GM12873 (cell line): ENCODE data around the gene WFDC10A.

Source experiments
- CTCF ChIP-seq: IDR thresholded peaks from 2 replicates; pipeline ENCODE4 v1.5.1; 2012; ENCODE audit warnings: low read depth, mild to moderate bottlenecking, moderate library complexity, low read length, control low read depth; ENCODE audit not compliant: insufficient read depth; ENCODE audit errors: missing control alignments

The WFDC10A gene

GRCh38 chr20:45630371-45630770 lies 832 bp downstream of the WFDC10A start:
- TF ChIP-seq CTCF = no peak

- TF ChIP-seq CTCF = no peak
Observed at GRCh38 chr20:45631184-45631583, 1.6 kb downstream of the WFDC10A start, which contains the start of gene WFDC9. Gene WFDC9 (minus strand): TSS chr20:45631284. CDS start chr20:45610181, 21,103 bp downstream.

- TF ChIP-seq CTCF = no peak
Observed at GRCh38 chr20:45636513-45636912, 7.0 kb downstream of the WFDC10A start.

GRCh38 chr20:45639687-45640086 lies 10.1 kb downstream of the WFDC10A start:
- no peak for TF ChIP-seq CTCF

GRCh38 chr20:45646875-45647274 lies 17.3 kb downstream of the WFDC10A start:
- TF ChIP-seq CTCF = no peak

- TF ChIP-seq CTCF = no peak
Observed at GRCh38 chr20:45647441-45648050, 18.0 kb downstream of the WFDC10A start.

GRCh38 chr20:45649312-45649863 lies 19.8 kb downstream of the WFDC10A start:
- TF ChIP-seq CTCF = no peak

- no peak for TF ChIP-seq CTCF
Observed at GRCh38 chr20:45670139-45670538, 40.6 kb downstream of the WFDC10A start, which contains the start of gene WFDC11. Gene WFDC11 (minus strand): TSS chr20:45670239. CDS start chr20:45650600, 19,639 bp downstream.
